ENCODE results near the gene POLR2E. TPM values are rescaled to one million over a fixed set of nuclear protein-coding genes. Genes with fewer than 3 reads are reported as not detected.

Gene POLR2E
- total RNA-seq, 2 experiments from 2014 or later, result 171 to 229 TPM

DNA sequence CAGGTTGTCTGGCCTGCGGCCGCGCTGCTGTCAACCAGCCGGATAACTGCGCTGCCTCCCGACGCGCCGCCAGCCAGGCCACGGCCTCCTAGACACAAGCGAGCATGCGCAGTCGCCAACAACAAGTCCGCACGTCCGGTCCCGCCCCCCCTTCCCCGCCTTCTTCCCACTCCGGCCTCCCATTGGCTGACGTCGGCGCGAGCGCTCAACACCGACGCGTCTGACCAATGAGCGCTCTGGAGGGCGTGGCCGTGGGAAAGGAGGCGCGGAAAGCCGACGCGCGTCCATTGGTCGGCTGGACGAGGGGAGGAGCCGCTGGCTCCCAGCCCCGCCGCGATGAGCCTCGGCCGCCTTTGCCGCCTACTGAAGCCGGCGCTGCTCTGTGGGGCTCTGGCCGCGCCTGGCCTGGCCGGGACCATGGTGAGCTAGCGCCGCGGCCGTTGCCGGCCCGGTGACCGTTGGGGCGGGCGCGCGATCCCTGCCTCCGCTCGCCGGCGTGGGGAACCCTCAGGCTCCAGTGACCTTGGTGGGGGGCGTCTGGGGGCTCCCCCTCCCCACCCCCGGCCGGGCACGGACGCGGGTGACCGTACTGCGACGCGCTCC is 8.6 kb upstream of the POLR2E start, which contains the start of gene GPX4:
GPX4 (plus strand) TSS at position 287 of the 603 bp plus-strand sequence; CDS start at position 337, 50 bp downstream.
- ChIA-PET POLR2A (no interaction called here), CTCF (interaction anchor here (0.8 to 1.8 kb wide), 3 partner anchors 9 to 138 kb away, joined by 3 read pairs; partner anchors contain the start of gene ATP5F1D)
- H3K27ac Mint-ChIP-seq, result peak within 1 kb of the TSS; percentile 83
- intact Hi-C loops (cut with DNase I, micrococcal nuclease), result loop anchor here (1.0 to 5.0 kb wide), 10 partner anchors 22 to 165 kb away; partner anchors contain the start of genes ARHGAP45 (in 2 of the 2), ATP5F1D (in 2 of the 2), RNU6-2 (in 2 of the 2) and TMEM259 (in 2 of the 2)
- H3K4me3 Mint-ChIP-seq, result peak within 1 kb of the TSS; percentile 71
- peaks cover 9% of the 10 kb centered on the region for H3K36me3 Mint-ChIP-seq (ENCODE audit: low read depth)
- peaks cover 4% of the 10 kb centered on the region for H3K9me3 Mint-ChIP-seq (ENCODE audit: low read depth)
- DNase-seq (peak; percentile 100), ATAC-seq (peak; percentile 81)
- H3K4me1 Mint-ChIP-seq, result peaks cover 52% of the 10 kb centered on the region
- no peaks in the 10 kb centered on the region for H3K27me3 Mint-ChIP-seq

DNA sequence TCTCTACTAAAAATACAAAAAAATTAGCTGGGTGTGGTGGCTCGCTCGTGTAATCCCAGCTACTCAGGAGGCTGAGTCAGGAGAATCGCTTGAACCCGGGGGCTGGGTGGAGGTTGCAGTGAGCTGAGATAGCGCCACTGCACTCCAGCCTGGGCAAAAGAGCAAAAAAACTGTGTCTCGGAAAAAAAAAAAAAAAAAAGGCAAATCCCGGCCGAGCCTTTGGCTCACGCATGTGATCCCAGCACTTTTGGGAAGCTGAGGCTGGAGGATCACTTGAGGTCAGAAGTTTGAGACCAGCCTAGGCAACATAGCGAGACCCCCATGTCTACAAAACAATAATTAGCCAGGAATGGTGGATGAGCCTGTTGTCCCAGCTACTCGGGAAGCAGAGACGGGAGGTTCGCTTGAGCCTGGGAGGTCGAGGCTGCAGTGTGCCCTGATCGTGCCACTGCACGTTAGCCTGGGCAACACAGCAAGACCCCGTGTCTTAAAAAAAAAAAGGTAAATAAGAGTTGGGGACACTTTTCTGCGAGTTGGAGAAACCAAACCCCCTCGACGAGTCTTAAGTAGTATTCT is 8.0 kb upstream of the POLR2E start:
- peak overlapping the region; percentile 83 for H3K27ac Mint-ChIP-seq
- CTCF ChIA-PET, result interaction anchor here (0.6 to 1.8 kb wide), 5 partner anchors 9 to 166 kb away, joined by 3 to 4 read pairs (median 3); partner anchors contain the start of gene ATP5F1D
- peaks cover 4% of the 10 kb centered on the region for H3K9me3 Mint-ChIP-seq (ENCODE audit: low read depth)
- ATAC-seq (no peak), DNase-seq (no peak)
- intact Hi-C loops (cut with DNase I, micrococcal nuclease), result loop anchor here (1.0 to 5.0 kb wide), 6 partner anchors 36 to 166 kb away; partner anchors contain the start of genes ATP5F1D (in 2 of the 2), RNU6-2 (in 2 of the 2), TMEM259 (in 2 of the 2) and ARHGAP45 (in 1 of the 2)
- H3K4me1 Mint-ChIP-seq, result peaks cover 57% of the 10 kb centered on the region
- POLR2A ChIA-PET, result interaction anchor here (0.6 kb wide), 1 partner anchor 10 kb away, joined by 3 read pairs; no protein-coding TSS in a partner anchor
- H3K36me3 Mint-ChIP-seq (ENCODE audit: low read depth), result peaks cover 7% of the 10 kb centered on the region
- H3K27me3 Mint-ChIP-seq, result no peaks in the 10 kb centered on the region
- peak overlapping the region; percentile 61 for H3K4me3 Mint-ChIP-seq

DNA sequence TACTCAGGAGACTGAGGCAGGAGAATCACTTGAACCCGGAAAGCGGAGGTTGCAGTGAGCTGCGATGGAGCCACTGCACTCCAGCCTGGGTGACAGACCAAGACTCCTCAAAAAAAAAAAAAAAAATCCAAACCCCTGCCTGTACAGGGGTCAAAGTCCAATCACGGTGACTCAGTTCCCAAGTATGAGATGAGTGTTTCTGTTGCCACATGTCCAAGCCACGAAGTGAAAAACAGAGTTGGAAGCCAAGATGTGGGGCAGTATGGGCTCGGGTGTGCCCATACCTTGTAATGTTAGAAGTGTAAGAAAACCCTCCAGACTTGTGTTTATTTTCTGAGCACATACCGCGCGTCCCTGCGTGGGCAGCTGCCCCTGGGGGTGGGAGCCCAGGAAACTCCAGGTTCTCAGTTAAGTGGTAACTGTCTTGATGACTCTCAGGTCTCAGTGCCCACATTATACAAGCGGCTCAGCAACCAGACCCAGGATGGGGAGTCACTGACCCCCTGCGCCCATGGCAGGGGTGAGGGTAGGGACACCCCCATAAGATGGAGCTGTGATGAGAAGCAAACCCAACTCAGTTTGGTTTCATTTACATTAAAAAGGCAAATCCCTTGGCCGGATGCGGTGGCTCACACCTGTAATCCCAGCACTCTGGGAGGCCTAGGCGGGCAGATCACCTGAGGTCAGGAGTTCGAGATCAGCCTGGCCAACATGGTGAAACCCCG is 7.4 kb upstream of the POLR2E start:
- peak; percentile 85 for DNase-seq
- H3K27me3 Mint-ChIP-seq, result no peaks in the 10 kb centered on the region
- H3K9me3 Mint-ChIP-seq (ENCODE audit: low read depth), result peaks cover 4% of the 10 kb centered on the region
- H3K4me1 Mint-ChIP-seq, result peaks cover 63% of the 10 kb centered on the region
- H3K4me3 Mint-ChIP-seq, result peak overlapping the region; percentile 61
- ChIA-PET CTCF (interaction anchor here (0.6 to 1.8 kb wide), 6 partner anchors 8 to 179 kb away, joined by 3 to 4 read pairs (median 3); partner anchors contain the start of gene ATP5F1D), POLR2A (interaction anchor here (0.6 kb wide), 2 partner anchors 10 to 30 kb away, joined by 3 to 12 read pairs; no protein-coding TSS in a partner anchor)
- intact Hi-C loops (cut with DNase I, micrococcal nuclease), result loop anchor here (1.0 to 5.0 kb wide), 7 partner anchors 35 to 182 kb away; partner anchors contain the start of genes ATP5F1D (in 2 of the 2), RNU6-2 (in 2 of the 2), TMEM259 (in 2 of the 2) and ARHGAP45 (in 1 of the 2)
- peaks cover 7% of the 10 kb centered on the region for H3K36me3 Mint-ChIP-seq (ENCODE audit: low read depth)
- ATAC-seq, result peak; percentile 24
- H3K27ac Mint-ChIP-seq, result peak overlapping the region; percentile 83

DNA sequence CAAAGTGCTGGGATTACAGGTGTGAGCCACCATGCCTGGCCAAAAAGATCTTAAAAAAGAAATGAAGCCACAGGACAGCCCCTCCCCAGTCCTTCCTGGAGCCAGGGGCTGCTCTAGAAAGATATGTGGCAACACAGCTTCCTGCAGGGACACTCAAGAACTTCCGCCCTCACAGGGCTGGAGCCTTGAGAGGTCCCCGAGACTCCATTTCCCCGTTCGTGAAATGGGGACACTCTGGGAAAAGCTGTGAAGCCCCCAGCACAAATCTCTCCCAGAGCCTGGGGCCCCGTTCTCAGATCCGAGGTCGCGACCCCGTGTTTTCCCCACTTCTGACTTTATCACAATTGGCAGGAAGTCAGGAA is 6.1 kb upstream of the POLR2E start:
- Mint-ChIP-seq H3K36me3 (ENCODE audit: low read depth) (peaks cover 4% of the 10 kb centered on the region), H3K27me3 (no peaks in the 10 kb centered on the region), H3K27ac (peak overlapping the region; percentile 83), H3K4me3 (peak overlapping the region; percentile 32), H3K9me3 (ENCODE audit: low read depth) (peaks cover 4% of the 10 kb centered on the region), H3K4me1 (peaks cover 62% of the 10 kb centered on the region)
- intact Hi-C loops (cut with DNase I, micrococcal nuclease), result loop anchor here in 1 of 2 experiments (5.0 kb wide), 1 partner anchor 34 kb away; the partner anchor contains the start of gene ARHGAP45
- ATAC-seq (no peak), DNase-seq (no peak)
- ChIA-PET CTCF (interaction anchor here (0.6 to 1.4 kb wide), 4 partner anchors 12 to 178 kb away, joined by 3 to 4 read pairs (median 3); no protein-coding TSS in a partner anchor), POLR2A (interaction anchor here (0.5 kb wide), 1 partner anchor 989 kb away, joined by 3 read pairs; no protein-coding TSS in a partner anchor)

DNA sequence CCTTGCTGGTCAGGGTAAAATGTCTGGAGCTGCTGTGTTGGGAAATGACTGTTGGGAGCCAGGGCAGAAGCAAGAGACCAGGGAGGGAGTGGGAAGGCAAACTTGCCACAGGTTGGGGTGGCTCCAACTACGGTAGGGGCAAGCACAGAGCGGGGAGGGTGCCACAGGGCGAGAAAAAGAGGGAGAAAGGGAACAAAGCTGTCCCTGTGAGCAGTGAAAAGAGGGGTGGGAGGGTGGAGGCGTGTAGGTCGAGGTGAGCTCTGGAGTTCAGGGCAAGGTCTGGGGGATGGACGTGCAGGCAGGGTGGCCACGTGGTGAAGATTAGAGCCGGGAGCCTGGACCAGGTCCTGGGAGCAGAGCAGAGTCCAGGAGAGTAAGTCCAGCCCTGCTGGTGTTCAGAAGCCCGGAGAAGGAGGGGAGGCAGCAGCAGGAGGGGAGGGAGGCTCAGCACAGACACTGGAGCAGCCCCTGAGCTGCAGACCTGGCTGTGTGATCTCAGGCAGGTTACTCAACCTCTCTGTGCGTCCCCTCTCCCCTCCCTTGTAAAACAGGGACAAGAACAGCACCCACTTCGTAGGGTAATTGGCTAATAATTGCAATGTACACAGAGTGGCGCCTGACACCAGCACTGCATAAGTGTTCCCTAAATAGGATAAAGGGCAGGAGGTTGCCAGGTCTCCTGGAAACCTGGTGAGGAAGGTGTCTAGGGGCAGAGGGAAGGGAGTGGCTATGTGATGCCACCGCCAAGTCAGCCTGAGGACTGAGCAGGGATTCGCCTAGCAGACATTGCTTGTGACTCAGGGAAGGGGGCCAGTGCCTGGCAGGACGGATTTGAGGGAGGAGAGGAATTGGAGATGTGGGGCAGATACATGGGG is 3.2 kb upstream of the POLR2E start:
- H3K4me1 Mint-ChIP-seq, result peaks cover 67% of the 10 kb centered on the region
- ChIA-PET CTCF (interaction anchor here (0.6 to 1.4 kb wide), 2 partner anchors 33 to 127 kb away, joined by 3 to 4 read pairs; no protein-coding TSS in a partner anchor), POLR2A (no interaction called here)
- no peaks in the 10 kb centered on the region for H3K27me3 Mint-ChIP-seq
- DNase-seq (no peak), ATAC-seq (no peak)
- no peak overlapping the region for H3K4me3 Mint-ChIP-seq
- intact Hi-C loops (cut with DNase I, micrococcal nuclease), result loop anchor here (1.0 to 5.0 kb wide), 4 partner anchors 21 to 107 kb away; partner anchors contain the start of gene STK11 (in 1 of the 2)
- H3K9me3 Mint-ChIP-seq (ENCODE audit: low read depth), result peaks cover 4% of the 10 kb centered on the region
- peaks cover 13% of the 10 kb centered on the region for H3K36me3 Mint-ChIP-seq (ENCODE audit: low read depth)
- peak overlapping the region; percentile 61 for H3K27ac Mint-ChIP-seq

DNA sequence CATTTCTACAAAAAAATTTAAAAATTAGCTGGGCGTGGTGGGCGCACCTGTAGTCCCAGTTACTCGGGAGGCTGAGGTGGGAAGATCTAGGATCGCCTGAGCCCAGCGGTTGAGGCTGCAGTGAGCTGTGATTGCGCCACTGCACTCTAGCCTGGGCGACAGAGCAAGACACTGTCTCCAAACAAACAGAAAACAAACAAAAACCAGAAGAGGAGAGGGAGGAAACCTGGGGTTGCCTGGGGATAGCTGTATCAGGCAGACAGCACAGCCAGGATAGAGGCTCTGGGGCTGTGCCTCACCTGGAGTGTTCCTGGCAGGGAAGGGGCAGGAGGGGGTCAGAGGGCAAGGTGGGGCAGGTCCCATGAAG is 2.6 kb upstream of the POLR2E start:
- no peak overlapping the region for H3K4me3 Mint-ChIP-seq
- peaks cover 64% of the 10 kb centered on the region for H3K4me1 Mint-ChIP-seq
- peak overlapping the region; percentile 18 for H3K27ac Mint-ChIP-seq
- peaks cover 19% of the 10 kb centered on the region for H3K36me3 Mint-ChIP-seq (ENCODE audit: low read depth)
- ChIA-PET CTCF (interaction anchor here (0.6 to 1.4 kb wide), 2 partner anchors 33 to 127 kb away, joined by 3 to 4 read pairs; no protein-coding TSS in a partner anchor), POLR2A (no interaction called here)
- intact Hi-C loops (cut with DNase I, micrococcal nuclease), result loop anchor here in 1 of 2 experiments (5.0 kb wide), 1 partner anchor 35 kb away; no protein-coding TSS in a partner anchor
- H3K9me3 Mint-ChIP-seq (ENCODE audit: low read depth), result peaks cover 4% of the 10 kb centered on the region
- no peak for ATAC-seq
- no peaks in the 10 kb centered on the region for H3K27me3 Mint-ChIP-seq
- DNase-seq, result no peak

DNA sequence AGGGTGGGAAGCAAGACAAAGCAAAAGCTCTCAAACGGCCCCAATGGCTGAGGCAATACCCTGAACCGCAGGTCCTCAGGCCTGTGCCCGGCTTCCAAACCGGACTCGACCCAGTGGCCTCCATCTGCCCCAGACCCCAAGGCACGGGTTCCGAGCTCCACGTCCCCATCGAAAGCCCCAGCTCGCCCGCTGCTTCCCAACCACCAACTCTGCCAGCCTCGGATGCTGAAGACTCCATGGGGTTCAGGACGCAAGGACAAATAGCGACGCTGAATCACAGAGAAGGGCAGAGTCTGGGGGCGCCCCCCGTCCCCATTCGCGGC is 559 bp downstream of the POLR2E start:
- ATAC-seq, result peak; percentile 3
- H3K9me3 Mint-ChIP-seq (ENCODE audit: low read depth), result peaks cover under 1% of the 10 kb centered on the region
- POLR2A ChIA-PET, result interaction anchor here (0.7 kb wide), 1 partner anchor 9 kb away, joined by 3 read pairs; no protein-coding TSS in a partner anchor
- CTCF ChIA-PET, result interaction anchor here (0.7 to 2.1 kb wide), 5 partner anchors 8 to 150 kb away, joined by 3 to 7 read pairs (median 3); partner anchors contain the start of gene ARHGAP45
- peak overlapping the region; percentile 80 for H3K27ac Mint-ChIP-seq
- H3K4me3 Mint-ChIP-seq, result peak overlapping the region; percentile 88
- DNase-seq, result no peak
- no peaks in the 10 kb centered on the region for H3K27me3 Mint-ChIP-seq
- H3K4me1 Mint-ChIP-seq, result peaks cover 44% of the 10 kb centered on the region
- intact Hi-C loops (cut with DNase I, micrococcal nuclease), result loop anchor here (2.0 kb wide), 2 partner anchors 18 to 172 kb away; no protein-coding TSS in a partner anchor
- H3K36me3 Mint-ChIP-seq (ENCODE audit: low read depth), result peaks cover 25% of the 10 kb centered on the region

DNA sequence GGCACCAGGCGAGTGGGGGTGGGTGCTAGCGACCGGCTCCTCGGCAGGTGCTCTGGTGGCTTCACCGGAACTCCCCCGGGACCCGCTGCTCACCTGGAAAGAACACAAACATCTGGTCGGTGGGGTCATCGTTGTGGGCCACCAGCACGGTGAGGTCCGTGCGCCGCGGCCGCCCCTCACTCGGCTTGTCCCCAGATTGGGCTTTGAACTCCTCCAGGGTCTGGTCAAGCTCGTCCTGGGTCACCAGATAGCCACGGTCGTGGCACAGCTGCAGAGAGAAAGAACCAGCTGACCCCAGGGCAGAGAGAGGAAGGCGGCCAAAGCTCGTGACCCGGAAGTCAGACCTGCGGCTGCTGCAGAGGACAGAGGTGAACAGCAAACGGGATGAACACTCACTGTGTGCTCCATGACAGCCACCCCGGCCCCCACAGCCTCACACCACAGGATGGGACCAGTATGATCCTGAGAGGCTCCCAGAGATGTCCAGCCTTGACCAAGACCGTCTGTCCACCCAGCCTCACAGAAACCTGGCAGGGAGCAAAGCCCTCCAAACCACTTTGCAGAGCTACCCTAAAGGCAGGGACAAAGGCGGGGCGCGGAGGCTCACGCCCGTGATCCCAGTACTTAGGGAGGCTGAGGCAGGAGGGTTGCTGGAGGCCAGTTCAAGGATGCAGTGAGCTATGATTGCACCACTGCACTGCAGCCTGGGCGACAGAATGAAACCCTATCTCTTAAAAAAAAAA is 1.2 kb downstream of the POLR2E start:
- DNase-seq (no peak), ATAC-seq (no peak)
- intact Hi-C loops (cut with DNase I, micrococcal nuclease), result loop anchor here (2.0 kb wide), 2 partner anchors 17 to 173 kb away; no protein-coding TSS in a partner anchor
- Mint-ChIP-seq H3K9me3 (ENCODE audit: low read depth) (no peaks in the 10 kb centered on the region), H3K27ac (peak overlapping the region; percentile 80), H3K4me1 (peaks cover 42% of the 10 kb centered on the region), H3K36me3 (ENCODE audit: low read depth) (peaks cover 25% of the 10 kb centered on the region), H3K27me3 (no peaks in the 10 kb centered on the region), H3K4me3 (peak overlapping the region; percentile 88)
- POLR2A ChIA-PET, result interaction anchor here (0.6 to 0.8 kb wide), 2 partner anchors 10 to 63 kb away, joined by 3 to 5 read pairs; no protein-coding TSS in a partner anchor
- CTCF ChIA-PET, result interaction anchor here (0.7 to 2.1 kb wide), 5 partner anchors 9 to 151 kb away, joined by 3 to 7 read pairs (median 3); partner anchors contain the start of gene ARHGAP45

DNA sequence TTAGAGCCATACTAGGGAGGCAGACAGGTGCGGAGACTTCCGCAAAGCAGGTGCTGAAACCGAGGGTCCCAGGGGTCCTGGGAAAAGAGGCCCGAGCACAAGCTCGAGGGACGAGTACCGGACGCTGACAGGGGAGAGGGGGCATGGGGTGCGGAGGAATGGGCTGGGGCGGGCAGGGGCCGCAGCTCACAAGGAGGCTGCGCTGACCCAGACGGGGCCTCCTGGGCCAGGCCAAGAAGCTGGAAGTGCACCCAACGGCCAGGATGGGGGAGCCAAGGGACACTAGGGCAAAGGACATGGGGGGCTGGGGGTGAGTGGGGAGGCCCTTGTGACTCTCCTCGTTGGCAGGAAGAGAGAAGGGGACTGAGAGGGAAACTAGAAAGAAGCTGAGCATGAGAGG is 1.8 kb downstream of the POLR2E start:
- Mint-ChIP-seq H3K4me3 (peak overlapping the region; percentile 88), H3K27me3 (no peaks in the 10 kb centered on the region), H3K36me3 (ENCODE audit: low read depth) (peaks cover 28% of the 10 kb centered on the region), H3K4me1 (peaks cover 40% of the 10 kb centered on the region), H3K27ac (peak overlapping the region; percentile 24), H3K9me3 (ENCODE audit: low read depth) (no peaks in the 10 kb centered on the region)
- ATAC-seq (no peak), DNase-seq (no peak)
- POLR2A ChIA-PET, result interaction anchor here (0.6 to 0.8 kb wide), 3 partner anchors 9 to 62 kb away, joined by 3 to 5 read pairs (median 3); no protein-coding TSS in a partner anchor
- CTCF ChIA-PET, result interaction anchor here (2.1 kb wide), 1 partner anchor 152 kb away, joined by 7 read pairs; no protein-coding TSS in a partner anchor
- intact Hi-C loops (cut with DNase I, micrococcal nuclease), result no loop called here
